ENCODE measurements around the gene EMILIN3. TPM values are rescaled to one million over a fixed set of nuclear protein-coding genes. Genes with fewer than 3 reads are reported as not detected.

The EMILIN3 gene
- total and polyA plus RNA-seq, 2 of the 8 experiments (the other 6 are each of a cell fraction or from before 2014, with no cell fraction given): 3.8 to 5.2 TPM

DNA sequence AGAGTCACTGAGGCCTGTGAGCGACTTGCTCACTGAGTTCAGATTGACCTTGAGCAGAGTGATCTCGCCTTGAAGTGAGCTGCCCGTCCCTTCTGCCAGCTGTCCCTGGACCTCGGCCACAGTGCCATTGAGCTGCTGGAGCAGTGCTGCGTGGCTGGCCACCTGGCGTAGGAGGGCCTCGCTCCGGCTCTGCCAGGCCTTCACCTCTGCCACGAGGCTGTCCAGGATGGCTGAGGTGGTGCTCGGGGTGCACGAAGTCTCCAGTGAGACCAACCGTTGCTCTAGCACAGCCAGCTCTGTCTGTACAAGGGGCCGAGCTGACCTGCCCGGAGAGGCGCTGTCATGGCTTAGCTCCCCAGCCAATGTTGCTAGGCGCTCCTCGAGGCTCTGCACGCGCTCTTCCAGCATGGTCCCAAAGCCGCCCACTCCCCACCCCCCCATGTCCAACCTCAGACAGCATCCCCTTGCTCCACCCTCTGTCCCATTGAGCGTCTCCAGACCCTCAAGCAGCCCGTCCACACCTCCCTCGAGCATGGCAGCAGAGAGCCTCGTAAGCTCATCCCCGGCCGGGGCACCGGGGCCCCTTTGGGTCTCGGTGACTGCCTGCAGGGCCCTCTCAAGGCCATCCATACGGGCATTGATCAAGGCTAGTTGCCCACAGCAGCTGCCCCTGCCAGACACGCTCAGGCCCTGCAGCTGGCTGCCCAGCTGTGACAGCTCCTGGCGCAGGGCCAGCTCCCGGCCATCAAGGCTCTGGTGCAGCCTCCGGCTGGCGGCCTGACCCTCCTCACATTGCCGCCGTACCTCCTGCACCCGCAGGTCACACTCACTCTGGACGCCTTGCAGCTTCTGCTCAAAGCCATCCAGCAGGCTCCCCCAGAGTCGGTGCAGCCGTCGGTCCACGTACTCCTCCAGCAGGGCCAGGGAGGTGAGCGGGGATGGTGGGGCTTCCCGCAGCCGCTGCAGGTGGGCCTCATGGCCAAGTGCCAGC lies 4.6 kb downstream of the EMILIN3 start:
- peaks cover 14 to 25% (median 22%) of the 10 kb centered on the region in 4 experiments; a peak in 6 of 7 replicates for H3K27me3 ChIP-seq (replicated peaks in 1 of 4; ENCODE audit: control insufficient read depth in 3 of 4, extremely low read depth in 1 of 4, insufficient read depth in 3 of 4, low read length in 3 of 4)
- no peak for DNase-seq (ENCODE audit: low read depth in 1 of 2, low spot score in 2 of 2)

More for the DNA sequence above, 4.6 kb downstream of the EMILIN3 start:
- Histone ChIP-seq H4K8ac (ENCODE audit: extremely low read depth, insufficient read depth, low read length) (no peak overlapping the region), H2BK5ac (ENCODE audit: low read depth, low read length) (no peak overlapping the region), H3K4me3 (ENCODE audit: extremely low read depth in 1 of 4, insufficient read depth in 2 of 4, low read depth in 3 of 4, low read length in 4 of 4) (no peak overlapping the region), H4K5ac (ENCODE audit: insufficient read length, low read depth, low read length) (no peak overlapping the region), H4K91ac (replicated peaks; ENCODE audit: insufficient read length, low read length) (no peak overlapping the region), H3K27ac (ENCODE audit: low read depth, low read length) (no peak overlapping the region; the same call in 1 of the 2 replicates), H2BK15ac (ENCODE audit: low read length) (no peak overlapping the region), H3K79me1 (ENCODE audit: low read depth, low read length) (no peaks in the 10 kb centered on the region), H3K18ac (ENCODE audit: extremely low read depth, low read length) (no peak overlapping the region), H2BK20ac (ENCODE audit: low read length) (no peak overlapping the region), H2BK12ac (ENCODE audit: low read depth, low read length) (no peak overlapping the region), H3K14ac (ENCODE audit: insufficient read length) (no peak overlapping the region), H4K20me1 (replicated peaks in 1 of 2; ENCODE audit: control insufficient read depth in 1 of 2, insufficient read depth in 2 of 2, low read length in 2 of 2) (peaks cover 2 to 7% of the 10 kb centered on the region in 2 experiments), H2AFZ (ENCODE audit: low read length) (no peak overlapping the region), H3K23ac (ENCODE audit: insufficient read length) (no peak overlapping the region), H2AK5ac (ENCODE audit: low read depth, low read length) (no peak overlapping the region), H3K79me2 (ENCODE audit: control insufficient read depth in 1 of 2, insufficient read depth in 2 of 2, low read length in 2 of 2) (no peaks in the 10 kb centered on the region), H3K4ac (replicated peaks; ENCODE audit: insufficient read length, low read depth, low read length) (no peak overlapping the region), H3K9ac (replicated peaks in 1 of 4; ENCODE audit: extremely low read depth in 1 of 4, low read depth in 3 of 4, low read length in 3 of 4) (no peak overlapping the region), H3K36me3 (ENCODE audit: control insufficient read depth in 2 of 4, insufficient read depth in 4 of 4, low read length in 3 of 4) (no peaks in the 10 kb centered on the region), H3K4me2 (ENCODE audit: insufficient read depth in 1 of 2, low read depth in 2 of 2, low read length in 2 of 2) (no peak overlapping the region), H3K9me3 (ENCODE audit: insufficient read depth in 2 of 2, low read depth in 1 of 2, low read length in 1 of 2) (no peaks in the 10 kb centered on the region), H3K4me1 (replicated peaks in 1 of 4; ENCODE audit: control insufficient read depth in 3 of 4, insufficient read depth in 4 of 4, low read length in 3 of 4) (peaks cover 0 to under 1% (median 0%) of the 10 kb centered on the region in 4 experiments; a peak in 3 of 7 replicates), H2BK120ac (replicated peaks; ENCODE audit: low read depth, low read length) (no peak overlapping the region), H3K23me2 (ENCODE audit: low read depth, low read length) (peaks cover 5% of the 10 kb centered on the region; the same call in 1 of the 2 replicates), H3K56ac (replicated peaks; ENCODE audit: insufficient read length, low read depth, low read length) (no peak overlapping the region)
- no peak for TF ChIP-seq JUND (IDR thresholded peaks at IDR 0.05; ENCODE audit: low read length)
- TF ChIP-seq ASH2L (IDR thresholded peaks at IDR 0.05; ENCODE audit: low read length): no peak
- no peak for TF ChIP-seq HDAC6 (IDR thresholded peaks at IDR 0.05; ENCODE audit: low read depth, low read length)
- TF ChIP-seq EZH2 (IDR thresholded peaks at IDR 0.05; ENCODE audit: low read depth, low read length, severe bottlenecking): no peak
- TF ChIP-seq SRF (IDR thresholded peaks at IDR 0.05; ENCODE audit: low read depth, low read length): no peak
- TF ChIP-seq RFX5 (IDR thresholded peaks at IDR 0.05; ENCODE audit: borderline replicate concordance, low read depth, low read length): no peak
- no peak for TF ChIP-seq SP1 (IDR thresholded peaks at IDR 0.05; ENCODE audit: low read depth, low read length)
- TF ChIP-seq TBP (IDR thresholded peaks at IDR 0.05; ENCODE audit: low read depth, low read length): no peak
- no peak for TF ChIP-seq NRF1 (IDR thresholded peaks at IDR 0.05; ENCODE audit: low read depth, low read length)
- TF ChIP-seq, protein P1, sequence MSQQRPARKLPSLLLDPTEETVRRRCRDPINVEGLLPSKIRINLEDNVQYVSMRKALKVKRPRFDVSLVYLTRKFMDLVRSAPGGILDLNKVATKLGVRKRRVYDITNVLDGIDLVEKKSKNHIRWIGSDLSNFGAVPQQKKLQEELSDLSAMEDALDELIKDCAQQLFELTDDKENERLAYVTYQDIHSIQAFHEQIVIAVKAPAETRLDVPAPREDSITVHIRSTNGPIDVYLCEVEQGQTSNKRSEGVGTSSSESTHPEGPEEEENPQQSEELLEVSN (IDR thresholded peaks at IDR 0.05): no peak
- ChIA-PET CTCF (ENCODE audit: partially characterized antibody) (interaction anchor here (0.7 to 2.3 kb wide), 11 partner anchors 8 to 112 kb away, joined by 3 to 12 read pairs (median 5); partner anchors contain the start of gene LPIN3), POLR2A (ENCODE audit: partially characterized antibody) (interaction anchor here (1.3 kb wide), 1 partner anchor 11 kb away, joined by 5 read pairs; no protein-coding TSS in a partner anchor)
- FAIRE-seq: no peak
- WGBS, 2 experiments (ENCODE audit: extremely low coverage in 1 of 2, insufficient coverage in 1 of 2, insufficient read length in 1 of 2, insufficient replicate concordance in 2 of 2, low coverage in 1 of 2, low lambda C conversion rate in 2 of 2, missing lambda C conversion rate in 1 of 2): 93% methylated on average over 38 of the region's 45 CpGs; no CpG with 5 or more reads in 1 of the 2 experiments

All from H1 (cell line).